Naive thymus-derived CD8-positive, alpha-beta T cell (primary cell): Measurements from ENCODE around the gene DARS2. TPM values are rescaled to one million over a fixed set of nuclear protein-coding genes. Genes with fewer than 3 reads are reported as not detected.

Experiments used
- ATAC-seq, 2 donors: fragments of 150-1000 bp; cut with Tn5 transposase in 1 of 2; sonication (Bioruptor Pico), chemical (Tn5 transposase) in 1 of 2; 1 replicate in 1 of 2; 2 replicates in 1 of 2; pipeline ENCODE4 v1.10.0; 2021; ENCODE audit warnings: mild to moderate bottlenecking in 2 of 2, moderate library complexity in 2 of 2
- POLR2A ChIA-PET: fragments of 350-600 bp; sonication (Branson Sonifier 250); formaldehyde crosslinking; loops from one replicate; lab custom pipeline; 2021; ENCODE audit warnings: antibody characterized with exemption; lab: Charles Lee
- DNase-seq, 10 donors: peaks; one replicate each; pipeline versions ENCODE4 v3.0.0 to v3.0.0-alpha.2; 2020 to 2022
- H3K27ac Mint-ChIP-seq, 10 donors: one replicate each; pipeline ENCODE4 v1.8.0; 2020 to 2022; ENCODE audit warnings: mild to moderate bottlenecking in 10 of 10, mixed read lengths in 10 of 10, moderate library complexity in 4 of 10, inconsistent platforms in 1 of 10
- H3K27me3 Mint-ChIP-seq, 5 donors: one replicate each; pipeline ENCODE4 v1.8.0; 2021 to 2022; ENCODE audit warnings: mixed read lengths in 5 of 5
- H3K36me3 Mint-ChIP-seq, 3 donors: one replicate each; pipeline ENCODE4 v1.8.0; 2020 to 2022; ENCODE audit warnings: mixed read lengths in 3 of 3, mild to moderate bottlenecking in 2 of 3, inconsistent platforms in 1 of 3
- H3K4me1 Mint-ChIP-seq, 4 donors: one replicate each; pipeline ENCODE4 v1.8.0; 2021 to 2022; ENCODE audit warnings: mixed read lengths in 4 of 4
- H3K4me3 Mint-ChIP-seq, 10 donors: one replicate each; pipeline ENCODE4 v1.8.0; 2020 to 2022; ENCODE audit warnings: mild to moderate bottlenecking in 10 of 10, mixed read lengths in 10 of 10, moderate library complexity in 6 of 10, inconsistent platforms in 1 of 10
- H3K9me3 Mint-ChIP-seq, 9 donors: one replicate each; pipeline ENCODE4 v1.8.0; 2020 to 2022; ENCODE audit warnings: mixed read lengths in 9 of 9, mild to moderate bottlenecking in 3 of 9, inconsistent platforms in 1 of 9, moderate library complexity in 1 of 9
- polyA plus RNA-seq, 3 donors: library from polyadenylated mRNA; unstranded; fragments of 300-500 nt; fragmentation: Illumina TruSeq; gene quantifications; one replicate each; pipeline ENCODE4 v1.2.3, GENCODE V29; 2021
- total RNA-seq, 8 experiments: library from RNA in 2 of 8; stranded (reverse) in 2 of 8; gene quantifications; one replicate each; pipeline ENCODE4 v1.2.3 and lab custom pipeline; 2021 to 2026

The DARS2 gene
- total and polyA plus RNA-seq, 5 experiments from 2014 or later = 6.7 to 12.6 (median 12.1) TPM

GRCh38 chr1:173862769-173863223, 38.3 kb downstream of the DARS2 start:
- peaks cover 20 to 46% (median 40%) of the 10 kb centered on the region in 4 donors for H3K4me1 Mint-ChIP-seq
- no peaks in the 10 kb centered on the region for H3K27me3 Mint-ChIP-seq

GRCh38 chr1:173863224-173864161, 39.0 kb downstream of the DARS2 start:
- no peaks in the 10 kb centered on the region for H3K27me3 Mint-ChIP-seq
- POLR2A ChIA-PET = interaction anchor here (1.1 kb wide), 1 partner anchor 13 kb away, joined by 3 read pairs; no protein-coding TSS in a partner anchor
- peak overlapping the region in 7 of 10 donors; percentile 20 to 97 (median 64) for H3K27ac Mint-ChIP-seq
- no peak overlapping the region for H3K4me3 Mint-ChIP-seq
- H3K9me3 Mint-ChIP-seq = no peaks in the 10 kb centered on the region
- DNase-seq (no peak), ATAC-seq (no peak)
- peaks cover 21 to 47% (median 41%) of the 10 kb centered on the region in 4 donors for H3K4me1 Mint-ChIP-seq
- peaks cover 7 to 64% (median 35%) of the 10 kb centered on the region in 3 donors for H3K36me3 Mint-ChIP-seq

More at GRCh38 chr1:173862769-173863223, 38.3 kb downstream of the DARS2 start:
- DNase-seq (no peak), ATAC-seq (no peak)
- POLR2A ChIA-PET = interaction anchor here (1.1 kb wide), 1 partner anchor 12 kb away, joined by 3 read pairs; no protein-coding TSS in a partner anchor
- H3K36me3 Mint-ChIP-seq = peaks cover 7 to 71% (median 37%) of the 10 kb centered on the region in 3 donors
- H3K9me3 Mint-ChIP-seq = no peaks in the 10 kb centered on the region
- H3K4me3 Mint-ChIP-seq = no peak overlapping the region
- peak overlapping the region in 5 of 10 donors; percentile 18 to 97 (median 22) for H3K27ac Mint-ChIP-seq

- Mint-ChIP-seq H3K27me3 (no peaks in the 10 kb centered on the region), H3K9me3 (no peaks in the 10 kb centered on the region), H3K4me3 (peak overlapping the region in 8 of 10 donors; percentile 1 to 94 (median 47)), H3K27ac (peak overlapping the region in 8 of 10 donors; percentile 33 to 97 (median 65)), H3K36me3 (peaks cover 7 to 63% (median 35%) of the 10 kb centered on the region in 3 donors), H3K4me1 (peaks cover 21 to 53% (median 48%) of the 10 kb centered on the region in 4 donors)
- DNase-seq (no peak), ATAC-seq (no peak)
- POLR2A ChIA-PET = interaction anchor here (0.6 kb wide), 1 partner anchor 73 kb away, joined by 4 read pairs; no protein-coding TSS in a partner anchor
Observed at GRCh38 chr1:173864179-173864867, 39.9 kb downstream of the DARS2 start.

GRCh38 chr1:173865468-173866164, 41.1 kb downstream of the DARS2 start:
- Mint-ChIP-seq H3K36me3 (peaks cover 7 to 61% (median 33%) of the 10 kb centered on the region in 3 donors), H3K27me3 (no peaks in the 10 kb centered on the region), H3K4me3 (peak overlapping the region; percentile 74 to 99 (median 96)), H3K9me3 (no peaks in the 10 kb centered on the region), H3K4me1 (peaks cover 26 to 66% (median 59%) of the 10 kb centered on the region in 4 donors), H3K27ac (peak overlapping the region; percentile 30 to 98 (median 96))
- ATAC-seq (no peak), DNase-seq (no peak)
- POLR2A ChIA-PET = interaction anchor here (0.7 to 0.8 kb wide), 2 partner anchors 9 to 19 kb away, joined by 3 read pairs; no protein-coding TSS in a partner anchor

GRCh38 chr1:173866413-173867115, 42.1 kb downstream of the DARS2 start:
- peaks cover 7 to 58% (median 34%) of the 10 kb centered on the region in 3 donors for H3K36me3 Mint-ChIP-seq
- POLR2A ChIA-PET = interaction anchor here (0.7 to 2.7 kb wide), 4 partner anchors 9 to 437 kb away, joined by 3 to 26 read pairs (median 4); partner anchors contain the start of gene PRDX6
- ATAC-seq = no peak

GRCh38 chr1:173867141-173867752, 42.8 kb downstream of the DARS2 start:
- Mint-ChIP-seq H3K9me3 (no peaks in the 10 kb centered on the region), H3K27me3 (no peaks in the 10 kb centered on the region), H3K27ac (peak overlapping the region; percentile 95 to 99 (median 98)), H3K4me1 (peaks cover 27 to 79% (median 71%) of the 10 kb centered on the region in 4 donors), H3K36me3 (peaks cover 7 to 53% (median 33%) of the 10 kb centered on the region in 3 donors), H3K4me3 (peak overlapping the region; percentile 87 to 99 (median 97))
- POLR2A ChIA-PET = interaction anchor here (0.6 to 3.2 kb wide), 14 partner anchors 10 to 1335 kb away, joined by 3 to 47 read pairs (median 4); partner anchors contain the start of genes CACYBP, CENPL, DARS2 and KLHL20
- ATAC-seq (no peak), DNase-seq (peak in 2 of 10 donors; percentile 5 to 6)

More at GRCh38 chr1:173866413-173867115, 42.1 kb downstream of the DARS2 start:
- Mint-ChIP-seq H3K4me1 (peaks cover 28 to 75% (median 68%) of the 10 kb centered on the region in 4 donors), H3K27ac (peak overlapping the region; percentile 95 to 99 (median 98)), H3K27me3 (no peaks in the 10 kb centered on the region), H3K9me3 (no peaks in the 10 kb centered on the region), H3K4me3 (peak overlapping the region; percentile 87 to 99 (median 97))
- DNase-seq = no peak

GRCh38 chr1:173867753-173868265, 43.3 kb downstream of the DARS2 start, which contains the start of gene GAS5:
TSS of gene GAS5 (minus strand) at chr1:173867989.
- no peaks in the 10 kb centered on the region for H3K9me3 Mint-ChIP-seq
- ATAC-seq = peak; percentile 75 to 79
- POLR2A ChIA-PET = interaction anchor here (0.6 to 3.2 kb wide), 23 partner anchors 8 to 1451 kb away, joined by 3 to 47 read pairs (median 4); partner anchors contain the start of genes CACYBP, CENPL, DARS2 and KLHL20
- H3K27ac Mint-ChIP-seq = peak within 1 kb of the TSS; percentile 95 to 99 (median 98)
- H3K4me1 Mint-ChIP-seq = peaks cover 29 to 82% (median 74%) of the 10 kb centered on the region in 4 donors
- H3K4me3 Mint-ChIP-seq = peak within 1 kb of the TSS; percentile 87 to 99 (median 97)
- H3K36me3 Mint-ChIP-seq = peaks cover 7 to 50% (median 32%) of the 10 kb centered on the region in 3 donors
- DNase-seq = peak; percentile 90 to 100 (median 99)
- H3K27me3 Mint-ChIP-seq = no peaks in the 10 kb centered on the region

- Mint-ChIP-seq H3K36me3 (peaks cover 10 to 49% (median 34%) of the 10 kb centered on the region in 3 donors), H3K9me3 (no peaks in the 10 kb centered on the region), H3K4me1 (peaks cover 31 to 87% (median 78%) of the 10 kb centered on the region in 4 donors), H3K27me3 (no peaks in the 10 kb centered on the region), H3K4me3 (peak within 1 kb of the TSS; percentile 87 to 99 (median 97)), H3K27ac (peak within 1 kb of the TSS; percentile 95 to 99 (median 98))
- DNase-seq (peak; percentile 81 to 95 (median 88)), ATAC-seq (peak; percentile 62 to 64)
- POLR2A ChIA-PET = interaction anchor here (0.6 to 3.2 kb wide), 20 partner anchors 8 to 1452 kb away, joined by 3 to 47 read pairs (median 4); partner anchors contain the start of genes CACYBP, CENPL, DARS2 and KLHL20
Observed at GRCh38 chr1:173868266-173869020, 44.0 kb downstream of the DARS2 start, which contains the start of gene ZBTB37. TSS of gene ZBTB37 (plus strand) at chr1:173868380. CDS start at chr1:173870226, 1,846 bp downstream.

GRCh38 chr1:173869021-173869359, 44.5 kb downstream of the DARS2 start:
- H3K27ac Mint-ChIP-seq = peak overlapping the region; percentile 91 to 99 (median 98)
- H3K36me3 Mint-ChIP-seq = peaks cover 11 to 49% (median 33%) of the 10 kb centered on the region in 3 donors
- H3K4me3 Mint-ChIP-seq = peak overlapping the region; percentile 87 to 99 (median 97)
- H3K4me1 Mint-ChIP-seq = peaks cover 32 to 83% (median 75%) of the 10 kb centered on the region in 4 donors
- no peaks in the 10 kb centered on the region for H3K9me3 Mint-ChIP-seq
- DNase-seq (no peak), ATAC-seq (no peak)
- H3K27me3 Mint-ChIP-seq = no peaks in the 10 kb centered on the region
- POLR2A ChIA-PET = interaction anchor here (1.0 to 3.2 kb wide), 14 partner anchors 9 to 1336 kb away, joined by 3 to 47 read pairs (median 5); partner anchors contain the start of genes CACYBP, CENPL, DARS2 and KLHL20
